ENCODE measurements around the gene ARSI.
"Not testable (repeated sequence)": the region's sequence is repeated elsewhere in the genome, so short reads cannot be mapped to it uniquely, and the experiment has no call there.

Gene ARSI

GRCh38 chr5:150265870-150266383 is 36.8 kb downstream of the ARSI start:
- DNase-seq (ENCODE audit: low spot score) = no peak

GRCh38 chr5:150264667-150265603 is 37.8 kb downstream of the ARSI start:
- DNase-seq (ENCODE audit: low spot score) = no peak

DNA sequence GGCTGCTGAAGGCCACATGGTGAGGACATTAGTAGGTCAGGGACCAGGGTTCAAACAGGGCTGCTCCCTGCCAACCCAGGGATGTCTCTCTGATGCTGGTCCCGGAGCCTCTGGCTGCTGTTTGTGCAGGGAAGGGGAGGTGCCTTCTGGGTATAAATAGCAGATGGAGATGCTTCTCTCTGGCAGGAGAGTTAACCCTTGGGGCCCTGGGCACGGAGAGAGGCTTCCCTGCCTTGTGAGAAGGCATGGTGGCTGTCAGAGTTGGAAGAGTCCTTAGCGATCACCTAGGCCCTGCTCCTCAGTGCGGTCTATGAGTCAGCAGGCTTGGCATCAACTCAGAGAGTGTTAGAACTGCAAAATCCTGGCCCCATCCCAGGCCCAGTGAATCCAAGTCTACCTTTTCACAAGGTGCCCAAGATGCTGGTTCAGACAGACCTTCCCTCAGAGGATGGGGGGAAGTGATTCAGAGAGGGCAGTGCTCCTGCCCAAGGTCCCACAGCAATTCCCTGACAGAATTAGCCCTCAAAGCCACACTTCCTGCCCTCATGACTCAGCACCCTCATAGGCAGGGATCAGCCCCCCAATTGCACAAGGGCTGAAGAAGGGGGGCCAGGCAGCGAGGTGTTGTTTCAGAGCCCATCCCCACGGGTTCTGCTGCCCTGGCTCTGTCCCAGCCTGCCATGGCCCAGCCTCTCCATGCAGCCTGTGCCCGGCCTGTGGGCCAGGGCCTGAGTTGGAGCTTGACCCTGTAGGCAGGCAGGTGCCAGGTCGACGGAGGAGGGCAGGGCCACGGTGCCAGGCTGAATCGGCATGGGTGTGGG is 38.7 kb downstream of the ARSI start:
- peak; percentile 92 for DNase-seq (ENCODE audit: low spot score)

GRCh38 chr5:150263375-150263775 is 39.3 kb downstream of the ARSI start:
- no peak for DNase-seq (ENCODE audit: low spot score)

GRCh38 chr5:150262502-150262901 is 40.2 kb downstream of the ARSI start:
- DNase-seq (ENCODE audit: low spot score) = no peak

- DNase-seq (ENCODE audit: low spot score) = peak; percentile 39
These were observed 41.5 kb downstream of the ARSI start for GRCh38 chr5:150261231-150261630.

- DNase-seq (ENCODE audit: low spot score) = no peak
These were observed 44.6 kb downstream of the ARSI start for GRCh38 chr5:150258130-150258529.

- no peak for DNase-seq (ENCODE audit: low spot score)
These were observed 45.3 kb downstream of the ARSI start for GRCh38 chr5:150257424-150257823.

DNA sequence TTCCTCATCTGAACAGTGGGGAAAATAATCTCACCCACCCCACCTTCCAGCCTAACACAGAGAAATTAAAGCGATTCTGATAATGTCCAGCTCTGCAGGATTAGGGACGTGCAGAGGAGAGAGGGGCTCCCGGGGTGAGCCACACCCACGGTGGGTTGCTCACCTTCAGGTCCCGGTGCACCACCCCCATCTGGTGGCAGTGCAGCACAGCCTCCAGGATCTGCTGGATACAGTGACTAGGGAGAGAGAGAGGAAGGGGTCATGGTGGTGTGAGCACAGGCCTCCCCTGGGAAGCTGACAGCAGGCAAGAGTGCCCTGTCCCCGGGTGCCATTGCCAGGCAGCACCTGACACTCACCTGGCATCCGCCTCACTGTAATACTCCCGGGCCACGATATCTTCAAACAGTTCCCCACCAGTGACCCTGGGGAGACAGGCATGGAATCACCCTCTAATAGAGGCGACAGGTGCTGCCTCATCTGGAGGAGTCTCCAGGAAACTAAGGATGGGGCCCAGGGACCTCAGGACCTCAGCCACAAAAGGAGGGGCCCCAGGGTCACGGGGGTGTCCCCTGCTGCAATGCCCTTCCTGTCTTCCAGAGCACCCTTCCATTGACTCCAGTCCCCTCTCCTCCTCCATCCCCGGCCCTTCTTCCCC is 46.2 kb downstream of the ARSI start:
- no peak for DNase-seq (ENCODE audit: low spot score)

DNA sequence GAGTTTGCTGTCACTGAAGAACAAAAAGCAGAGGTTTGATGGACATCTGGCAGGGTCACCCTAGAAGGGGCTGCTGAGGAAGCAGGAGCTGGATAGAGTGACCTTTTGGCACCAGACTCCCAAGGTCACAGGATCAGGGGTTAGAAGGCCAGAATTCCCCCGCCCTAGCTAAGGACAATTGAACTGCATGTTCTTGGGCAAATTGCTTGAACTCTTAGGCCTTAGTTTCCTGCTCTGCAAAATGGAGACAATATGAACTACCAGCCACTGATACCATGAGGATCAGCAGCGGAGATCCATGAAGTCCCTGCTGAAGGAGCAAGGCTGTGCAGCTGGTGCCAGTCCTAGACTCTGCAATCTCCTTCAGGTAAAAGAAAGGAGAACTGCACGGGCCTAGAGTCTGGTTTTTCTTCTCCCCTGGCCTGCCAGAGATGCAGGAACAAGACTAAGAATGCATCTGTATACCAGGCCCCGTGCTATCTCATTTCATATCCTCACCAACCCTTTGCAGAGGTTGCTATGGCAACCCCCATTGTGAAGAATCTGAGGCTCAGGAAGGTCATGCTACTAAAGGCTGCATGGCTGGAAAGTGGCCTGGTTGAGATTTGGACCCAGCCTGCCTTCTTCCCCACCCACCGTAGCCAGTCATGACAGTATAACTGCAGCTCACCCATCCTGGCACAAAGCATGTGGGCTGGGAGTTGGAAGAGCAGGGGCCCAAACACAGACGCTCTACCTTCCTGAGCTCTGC is 46.9 kb downstream of the ARSI start:
- no peak for DNase-seq (ENCODE audit: low spot score)

DNA sequence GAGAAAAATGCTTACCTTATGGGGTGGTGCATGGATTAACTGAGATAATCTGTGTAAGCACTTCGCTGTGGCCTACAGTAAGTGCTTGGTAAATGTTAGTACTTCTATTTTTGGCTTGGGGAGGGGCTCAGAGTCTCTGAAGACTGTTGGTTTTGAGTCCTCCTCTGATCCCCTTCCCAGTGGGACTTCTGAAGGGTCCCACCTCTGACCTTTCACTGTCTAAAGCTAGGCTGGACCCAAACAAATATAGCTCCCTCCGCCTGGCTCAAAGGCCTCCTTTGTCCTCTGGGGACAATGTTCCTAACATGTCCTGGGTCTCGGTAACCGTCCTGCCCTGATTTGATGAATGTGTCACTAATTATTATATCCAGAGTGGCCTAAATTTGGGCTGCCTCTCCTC is 47.9 kb downstream of the ARSI start:
- DNase-seq (ENCODE audit: low spot score) = no peak

GRCh38 chr5:150254363-150254762 is 48.3 kb downstream of the ARSI start:
- DNase-seq (ENCODE audit: low spot score) = no peak

- no peak for DNase-seq (ENCODE audit: low spot score)
These were observed 49.1 kb downstream of the ARSI start for GRCh38 chr5:150253416-150254208.

- DNase-seq (ENCODE audit: low spot score) = no peak
These were observed 50.2 kb downstream of the ARSI start for GRCh38 chr5:150252489-150252888.

GRCh38 chr5:150251504-150251903 is 51.2 kb downstream of the ARSI start:
- no peak for DNase-seq (ENCODE audit: low spot score)

DNA sequence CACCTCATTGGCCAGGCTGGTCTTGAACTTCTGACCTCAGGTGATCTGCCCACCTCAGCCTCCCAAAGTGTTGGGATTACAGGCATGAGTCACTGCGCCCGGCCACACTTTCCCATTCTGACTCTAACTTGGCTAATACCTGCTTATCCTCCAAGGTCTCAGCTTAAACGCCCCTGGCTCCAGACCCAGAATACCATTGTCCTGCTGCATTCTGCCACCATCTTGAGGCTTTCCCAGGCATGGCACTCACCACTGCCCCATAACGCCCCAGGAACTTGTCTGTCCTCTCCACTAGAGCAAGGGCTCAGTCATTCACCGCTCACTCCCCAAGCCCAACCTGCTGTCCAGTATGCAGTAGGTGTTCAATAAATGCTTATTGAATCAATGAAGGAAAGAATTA is 53.0 kb downstream of the ARSI start:
- no peak for DNase-seq (ENCODE audit: low spot score)

- no peak for DNase-seq (ENCODE audit: low spot score)
These were observed 53.8 kb downstream of the ARSI start for GRCh38 chr5:150248946-150249345.

GRCh38 chr5:150248493-150248892 is 54.2 kb downstream of the ARSI start:
- not testable (repeated sequence) for DNase-seq (ENCODE audit: low spot score)

- DNase-seq (ENCODE audit: low spot score) = no peak
These were observed 55.0 kb downstream of the ARSI start for GRCh38 chr5:150247726-150248125.

- no peak for DNase-seq (ENCODE audit: low spot score)
These were observed 55.9 kb downstream of the ARSI start for GRCh38 chr5:150246835-150247234.

DNA sequence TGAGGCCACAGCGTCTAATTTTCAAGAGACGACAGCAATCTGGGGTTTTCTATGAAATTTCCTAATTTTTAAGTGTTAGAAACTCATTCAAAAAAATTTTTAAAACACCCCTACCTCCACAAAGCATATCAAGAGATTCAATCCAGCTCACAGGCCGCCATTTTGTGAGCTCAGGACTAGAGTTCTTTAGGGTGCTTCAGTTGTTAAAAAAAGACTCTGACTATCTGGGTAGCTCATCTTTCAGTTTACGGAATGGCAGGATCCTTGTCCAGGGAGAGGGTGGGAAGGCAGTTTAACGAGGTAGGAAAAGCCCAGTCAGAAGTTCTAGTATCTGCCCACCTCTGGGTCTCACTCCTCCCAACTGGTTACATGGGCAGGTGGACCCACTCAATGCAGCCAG is 56.3 kb downstream of the ARSI start:
- DNase-seq (ENCODE audit: low spot score) = no peak

Measured in AG08395 (cell line).